H54 (cell line): Measurements from ENCODE around the gene SMPD3.
A peak's percentile ranks its signal among the peaks of the same experiment; 100 is the strongest.
"Not testable (repeated sequence)": the region's sequence is repeated elsewhere in the genome, so short reads cannot be mapped to it uniquely, and the experiment has no call there.

Experiments
- DNase-seq: peaks from one replicate; pipeline ENCODE4 v3.0.0; 2011; ENCODE audit warnings: low spot score, mixed read lengths; ENCODE audit not compliant: insufficient read length
- FAIRE-seq: peaks from 3 replicates; lab custom pipeline; 2011; peaks lifted over from hg19 to GRCh38; lab: Jason Lieb, UNC
- POLR2A ChIP-seq: IDR thresholded peaks from 2 replicates; pipeline ENCODE4 v1.6.1; 2011; ENCODE audit warnings: low read depth, mild to moderate bottlenecking, low read length

The SMPD3 gene

DNA sequence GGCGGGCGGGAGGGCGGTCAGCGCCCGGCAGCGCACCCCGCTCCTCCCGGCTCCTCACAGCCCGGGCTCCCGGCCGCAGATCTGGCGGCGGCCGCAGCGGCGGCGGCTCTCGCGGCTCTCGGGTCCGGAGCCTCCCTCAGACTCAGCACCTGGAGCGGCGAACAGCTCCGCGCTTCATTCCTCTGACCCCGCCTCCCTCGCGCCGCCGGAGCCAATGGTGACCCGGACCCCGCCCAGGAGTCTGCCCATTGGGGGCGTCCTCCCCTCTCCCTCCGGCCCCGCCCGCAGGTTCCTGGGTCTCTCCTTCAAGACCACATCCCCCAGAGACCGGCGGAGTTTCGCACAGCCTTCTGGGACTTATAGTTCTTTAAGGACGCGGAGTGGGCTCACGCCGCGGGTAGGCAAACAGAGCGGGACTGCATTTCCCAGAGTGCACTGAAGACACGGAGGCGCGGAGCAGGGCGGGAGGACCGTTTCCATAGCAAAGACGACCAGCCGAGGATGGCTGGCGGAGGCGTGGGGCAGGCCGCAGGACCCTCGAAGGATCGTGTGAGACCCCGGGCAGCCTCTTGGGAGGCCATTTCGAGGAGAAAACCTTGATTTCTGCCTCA is at the start of gene SMPD3:
SMPD3 (minus strand) TSS at position 149 of the 611 bp plus-strand sequence. CDS start 76,327 bp downstream, outside the sequence.
- DNase-seq (peak; percentile 99), FAIRE-seq (peak; percentile 52)
- 0 out of 2 replicates have a peak, but pooled peaks have one; percentile 29 for TF ChIP-seq POLR2A

DNA sequence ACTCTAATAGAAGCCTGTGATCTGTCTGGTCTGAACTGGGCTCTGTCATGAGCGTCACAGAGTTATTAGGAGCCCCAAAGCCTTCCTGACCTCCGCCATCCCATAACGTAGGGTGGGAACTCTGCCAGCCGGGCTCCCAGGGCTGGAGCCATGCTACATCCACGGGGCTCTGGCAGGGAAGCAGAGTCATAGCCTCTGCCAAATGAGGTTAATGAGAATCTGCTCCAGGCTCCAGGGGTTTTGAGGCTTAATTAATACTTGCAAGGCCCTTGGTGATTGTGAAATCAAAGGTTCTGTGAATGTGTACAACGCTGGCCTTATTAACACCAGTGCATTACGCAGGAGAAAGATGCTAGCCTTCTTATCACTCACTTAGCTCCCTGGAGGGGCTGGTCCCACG is 48.4 kb upstream of the SMPD3 start:
- no peak for TF ChIP-seq POLR2A
- no peak for FAIRE-seq
- no peak for DNase-seq

DNA sequence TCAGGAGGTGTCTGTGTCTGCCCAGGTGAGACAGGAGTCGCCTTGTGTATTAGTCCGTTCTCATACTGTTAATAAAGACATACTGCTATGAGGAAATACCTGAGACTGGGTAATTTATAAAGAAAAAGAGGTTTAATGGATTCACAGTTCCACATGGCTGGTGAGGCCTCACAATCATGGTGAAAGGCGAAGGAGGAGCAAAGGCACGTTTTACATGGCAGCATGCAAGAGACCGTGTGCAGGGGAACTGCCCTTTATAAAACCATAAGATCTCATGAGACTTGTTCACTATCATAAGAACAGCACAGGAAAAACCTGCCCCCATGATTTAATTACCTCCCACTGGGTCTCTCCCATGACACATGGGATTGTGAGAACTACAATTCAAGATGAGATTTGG is 46.0 kb upstream of the SMPD3 start:
- not testable (repeated sequence) for FAIRE-seq, DNase-seq

DNA sequence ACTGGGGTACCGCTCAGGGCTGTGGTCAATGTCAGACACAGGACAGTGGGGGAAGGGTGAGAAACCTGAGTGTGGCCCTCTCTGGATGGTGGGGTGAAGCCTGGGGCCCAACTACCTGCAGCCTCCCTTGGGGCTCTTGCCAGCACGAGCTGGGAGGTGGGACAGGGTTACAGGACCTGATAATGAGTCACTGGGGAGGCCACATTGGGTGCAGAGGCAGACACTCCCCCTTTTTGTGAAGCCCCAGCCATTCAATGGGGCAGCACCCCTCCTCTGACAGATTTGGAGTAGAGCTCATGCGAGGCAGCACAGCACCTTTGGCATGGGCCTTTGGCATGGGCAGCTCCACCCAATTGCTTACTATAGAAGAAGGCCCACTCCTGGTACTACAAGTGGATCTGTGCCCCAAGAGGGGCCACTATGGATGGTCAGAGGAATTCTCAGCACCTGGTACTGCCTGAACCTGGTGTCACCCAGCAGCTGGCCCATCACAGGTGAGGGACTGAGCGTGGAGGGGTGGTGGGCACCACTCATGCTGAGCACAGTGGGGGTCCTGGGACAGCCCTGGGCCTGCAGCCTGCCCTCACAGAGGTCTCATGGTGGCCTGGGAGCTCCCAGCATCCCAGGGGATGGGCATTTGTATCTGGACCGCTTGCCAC is 45.2 kb upstream of the SMPD3 start:
- TF ChIP-seq POLR2A, result no peak
- no peak for FAIRE-seq

DNA sequence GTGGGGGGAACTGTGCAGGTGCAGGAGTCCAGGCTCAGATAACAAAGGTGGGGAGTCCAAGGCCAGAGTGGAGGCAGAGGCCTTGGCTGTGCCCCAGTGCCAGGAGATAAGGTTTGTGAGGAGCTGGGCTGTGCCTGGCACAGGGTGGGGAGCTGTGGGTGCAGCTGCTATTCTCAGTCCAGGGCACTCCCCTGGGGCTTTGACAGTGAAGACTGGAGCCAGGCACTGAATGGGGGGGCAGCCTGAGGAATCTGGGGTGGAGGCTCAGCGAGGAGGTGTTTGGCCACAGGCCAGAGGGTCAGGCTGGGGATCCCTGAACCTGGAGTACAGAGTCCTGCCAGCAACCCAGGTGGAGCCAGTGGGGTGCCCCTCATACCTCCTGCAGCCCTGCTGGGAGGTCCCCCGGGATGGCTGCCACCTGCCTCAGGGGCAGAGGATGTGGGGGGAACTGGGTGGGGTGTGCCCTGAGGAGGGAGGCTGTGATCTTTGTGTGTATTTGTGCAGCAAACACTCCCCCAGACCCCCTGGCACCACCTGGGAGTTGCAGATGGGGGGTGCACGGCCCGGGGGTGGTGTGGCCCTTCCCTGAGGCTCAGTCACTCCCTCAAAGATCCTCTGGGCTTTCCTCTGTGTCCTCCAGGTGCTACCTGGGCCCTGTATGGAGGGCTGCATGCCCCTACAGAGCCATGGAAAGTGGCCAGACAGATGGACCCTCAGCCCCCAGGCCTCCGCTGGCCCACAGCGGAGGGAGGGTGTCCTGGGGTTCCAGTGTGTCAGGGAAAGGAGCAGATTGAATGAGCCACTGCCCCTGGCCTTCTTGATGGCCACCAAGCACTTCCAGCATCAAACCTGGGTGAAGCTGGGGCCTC is 44.5 kb upstream of the SMPD3 start:
- FAIRE-seq, result no peak
- TF ChIP-seq POLR2A, result no peak

More for the DNA sequence above, 45.2 kb upstream of the SMPD3 start:
- no peak for DNase-seq

DNA sequence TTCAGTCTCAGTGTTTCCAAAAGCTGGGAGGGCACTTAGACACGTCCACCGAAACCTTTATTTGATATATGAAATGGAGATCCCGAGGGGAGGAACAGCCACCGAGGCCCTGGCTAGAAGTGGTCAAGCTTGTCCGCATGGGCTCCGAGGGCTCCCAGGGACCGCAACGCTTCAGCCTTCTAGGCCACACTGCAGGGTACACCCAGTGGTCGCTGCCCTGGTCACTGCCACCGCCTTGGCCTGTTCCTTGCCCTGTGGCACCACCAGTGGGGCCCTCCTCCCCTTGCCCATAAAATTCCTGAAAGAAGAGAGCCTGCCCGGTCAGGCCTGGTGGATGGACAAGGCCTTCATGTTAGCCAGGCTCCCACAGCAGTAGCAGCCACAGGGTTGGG is 43.8 kb upstream of the SMPD3 start:
- no peak for TF ChIP-seq POLR2A
- FAIRE-seq, result no peak

More for the DNA sequence above, 44.5 kb upstream of the SMPD3 start:
- no peak for DNase-seq

DNA sequence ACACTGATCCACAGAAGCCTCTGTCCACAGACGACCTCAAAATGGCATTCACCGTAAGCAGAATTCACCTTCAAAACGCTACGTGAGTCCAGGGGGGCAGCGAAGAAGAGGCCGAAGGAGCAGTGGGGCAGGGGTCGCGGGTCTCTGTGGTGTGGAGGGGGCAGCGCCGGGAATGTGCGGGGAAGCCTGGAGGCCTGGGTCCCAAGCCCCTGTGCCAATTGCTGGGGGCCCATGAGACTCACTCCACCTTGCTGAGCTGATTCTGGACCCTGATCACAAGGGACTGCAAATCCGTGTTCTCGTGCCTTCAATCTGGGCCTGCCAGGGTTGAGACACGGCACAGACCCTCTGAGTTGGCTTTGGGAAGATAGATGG is 43.3 kb upstream of the SMPD3 start:
- no peak for TF ChIP-seq POLR2A
- FAIRE-seq (no peak), DNase-seq (no peak)

More for the DNA sequence above, 43.8 kb upstream of the SMPD3 start:
- no peak for DNase-seq

DNA sequence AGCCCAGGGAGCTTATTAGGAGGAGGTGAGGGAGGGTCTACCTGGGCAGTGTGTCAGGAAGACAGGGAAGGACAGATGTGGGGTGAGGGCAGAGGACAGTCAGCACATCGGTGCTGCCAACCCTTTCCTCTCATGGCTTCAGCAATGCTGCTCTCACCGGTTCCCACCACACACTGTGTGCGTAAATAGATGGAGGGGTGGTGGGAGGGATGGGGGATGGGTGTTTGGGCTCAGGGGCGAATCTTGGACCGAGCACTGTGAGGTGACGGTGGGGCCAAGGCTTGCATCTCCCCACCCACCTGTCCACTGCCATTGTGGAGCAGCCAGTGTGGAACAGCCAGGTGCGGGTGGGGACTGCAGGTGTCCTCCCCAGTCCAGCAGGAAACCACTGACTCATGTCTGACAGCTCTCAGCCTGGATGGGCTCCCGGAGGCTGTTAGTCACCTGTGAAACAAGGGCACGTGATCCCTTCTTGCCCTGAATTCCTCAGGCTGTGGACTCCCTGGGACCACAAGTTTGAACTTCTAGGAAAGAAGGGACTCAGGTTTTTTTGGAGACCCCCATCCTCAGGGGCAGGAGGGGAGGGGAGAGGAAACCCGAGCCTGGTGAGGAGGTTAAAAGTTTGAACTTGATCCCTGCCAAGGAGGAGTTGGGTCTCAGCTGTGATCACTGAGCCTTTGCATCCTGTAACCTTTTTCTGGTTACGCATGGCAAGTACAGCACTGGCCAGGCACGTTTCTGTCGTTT is 42.7 kb upstream of the SMPD3 start:
- peak; percentile 91 for DNase-seq
- peak; percentile 95 for FAIRE-seq

DNA sequence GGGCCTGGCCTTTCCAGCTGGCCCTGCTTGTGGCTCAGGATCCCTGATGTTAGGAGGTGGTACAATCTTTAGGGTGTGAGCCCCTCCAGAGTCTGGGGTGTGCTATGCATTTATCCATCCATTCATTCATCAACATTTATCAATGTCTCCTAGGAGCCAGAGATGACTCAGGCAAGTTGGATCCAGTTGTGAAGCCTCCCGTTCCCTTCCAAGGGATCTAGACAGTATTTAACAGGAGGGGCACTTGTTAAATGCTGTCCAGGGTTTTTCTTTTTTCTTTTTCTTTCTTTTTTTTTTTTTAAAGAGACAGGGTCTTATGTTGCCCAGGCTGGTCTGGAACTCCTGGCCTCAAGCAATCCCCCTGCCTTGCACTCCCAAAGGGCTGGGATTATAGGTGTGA is 42.0 kb upstream of the SMPD3 start:
- no peak for FAIRE-seq
- no peak for DNase-seq
- no peak for TF ChIP-seq POLR2A

More for the DNA sequence above, 42.7 kb upstream of the SMPD3 start:
- TF ChIP-seq POLR2A, result no peak

DNA sequence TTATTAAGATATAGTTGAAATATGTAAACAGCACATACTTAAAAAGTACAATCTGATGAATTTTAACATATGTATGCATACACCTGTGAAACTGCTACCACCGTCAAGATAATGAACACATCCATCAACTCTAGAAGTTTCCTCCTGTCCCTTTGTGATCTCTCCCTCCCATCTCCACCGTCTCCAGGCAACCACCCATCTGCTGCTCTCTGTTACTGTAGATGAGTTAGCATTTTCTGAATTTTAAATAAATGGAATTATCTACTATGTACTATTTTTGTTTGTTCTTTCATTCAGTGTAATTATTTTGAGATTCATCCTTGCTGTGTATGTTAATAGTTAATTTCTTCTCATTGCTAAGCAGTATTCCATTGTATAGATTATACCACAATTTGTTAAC is 40.2 kb upstream of the SMPD3 start:
- TF ChIP-seq POLR2A, result no peak
- DNase-seq, result no peak
- FAIRE-seq, result no peak

DNA sequence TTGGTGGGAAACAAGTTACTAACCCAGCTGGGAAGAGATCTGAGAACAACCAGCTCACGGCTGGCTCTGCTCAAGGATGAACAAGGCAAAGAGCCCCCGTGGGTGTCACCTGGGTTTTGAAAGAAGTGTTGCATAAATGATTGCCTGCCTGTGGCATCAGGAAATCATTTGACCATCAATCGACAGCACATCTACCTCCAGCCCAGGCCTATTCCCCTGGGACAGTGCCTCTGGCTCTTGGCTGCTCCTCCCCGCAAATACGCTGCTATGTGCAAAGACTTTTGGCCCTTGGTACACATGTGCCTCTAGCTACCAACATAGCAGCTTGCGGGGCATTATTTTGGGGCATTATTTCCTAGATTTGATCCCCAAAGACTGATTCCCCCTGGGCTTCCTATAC is 39.4 kb upstream of the SMPD3 start:
- FAIRE-seq, result no peak
- DNase-seq, result no peak
- TF ChIP-seq POLR2A, result no peak

DNA sequence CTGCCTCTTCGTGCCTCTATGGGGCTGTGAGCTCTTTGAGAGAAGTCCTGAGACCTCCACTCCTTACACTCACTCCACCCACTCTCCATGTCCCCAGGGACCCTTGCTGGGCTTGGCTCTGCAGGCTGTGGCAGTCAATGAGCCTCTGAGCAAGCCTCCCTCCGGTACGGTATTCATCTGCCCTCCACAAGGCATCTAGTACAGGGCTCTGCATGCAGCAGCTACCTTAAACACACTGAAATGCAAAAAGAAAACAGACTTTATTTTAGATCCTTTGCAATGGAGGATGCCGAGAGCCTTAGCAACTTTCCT is 38.9 kb upstream of the SMPD3 start:
- TF ChIP-seq POLR2A, result no peak
- no peak for DNase-seq
- FAIRE-seq, result no peak

DNA sequence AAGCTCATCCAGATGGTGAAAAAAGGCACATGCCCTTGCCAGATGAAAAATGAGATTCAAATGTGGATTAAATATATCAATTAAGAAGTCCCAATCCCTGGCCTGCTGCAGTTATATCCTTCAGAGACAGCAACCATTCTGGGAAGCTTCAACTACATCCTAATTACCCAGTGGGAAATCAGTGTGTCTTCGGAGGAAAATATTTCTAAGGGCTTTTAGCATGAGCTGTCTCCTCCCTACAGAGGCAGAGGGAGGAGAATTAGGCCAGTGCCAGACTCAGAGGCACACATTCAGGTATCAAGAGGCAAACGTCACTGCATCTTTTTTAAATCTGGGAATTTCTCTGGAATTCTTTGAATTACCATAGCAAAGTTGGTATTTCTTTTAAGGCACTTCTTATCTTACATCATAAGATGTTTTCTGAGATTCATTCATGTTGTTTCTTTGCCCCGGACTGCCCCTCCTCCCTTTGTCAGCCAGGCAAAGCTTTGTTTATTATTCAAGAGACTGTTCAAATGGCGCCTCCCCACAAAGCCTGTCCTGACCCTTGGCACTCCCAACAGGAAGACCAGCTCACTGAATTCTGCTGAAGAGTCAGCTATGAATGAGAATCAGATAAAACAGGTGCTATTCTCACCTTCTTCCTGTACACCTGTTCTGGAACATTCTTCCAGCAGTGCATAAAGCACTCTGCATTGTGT is 38.3 kb upstream of the SMPD3 start:
- FAIRE-seq, result no peak
- no peak for TF ChIP-seq POLR2A
- no peak for DNase-seq

DNA sequence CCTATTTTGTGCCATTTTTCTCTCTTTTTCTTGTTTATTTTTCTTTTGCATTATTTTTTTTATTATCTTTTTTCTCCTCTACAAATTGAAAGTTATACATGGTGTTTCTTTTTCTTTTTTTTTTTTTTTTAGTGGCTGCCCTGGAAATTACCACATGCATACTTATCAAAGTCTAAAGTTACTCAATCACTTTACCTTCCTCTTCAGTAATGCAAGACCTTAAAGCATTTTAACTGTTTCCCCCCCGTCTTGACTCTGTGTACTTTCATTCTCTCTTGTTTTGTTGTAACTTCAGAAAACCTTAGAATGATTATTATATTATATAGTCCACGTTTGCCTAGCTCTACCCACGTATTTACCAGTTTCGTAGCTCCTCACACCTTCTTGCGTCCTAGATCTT is 33.3 kb upstream of the SMPD3 start:
- FAIRE-seq, result no peak
- TF ChIP-seq POLR2A, result no peak
- DNase-seq, result no peak
